ENCODE measurements around the gene MYBL2.

The MYBL2 gene

DNA sequence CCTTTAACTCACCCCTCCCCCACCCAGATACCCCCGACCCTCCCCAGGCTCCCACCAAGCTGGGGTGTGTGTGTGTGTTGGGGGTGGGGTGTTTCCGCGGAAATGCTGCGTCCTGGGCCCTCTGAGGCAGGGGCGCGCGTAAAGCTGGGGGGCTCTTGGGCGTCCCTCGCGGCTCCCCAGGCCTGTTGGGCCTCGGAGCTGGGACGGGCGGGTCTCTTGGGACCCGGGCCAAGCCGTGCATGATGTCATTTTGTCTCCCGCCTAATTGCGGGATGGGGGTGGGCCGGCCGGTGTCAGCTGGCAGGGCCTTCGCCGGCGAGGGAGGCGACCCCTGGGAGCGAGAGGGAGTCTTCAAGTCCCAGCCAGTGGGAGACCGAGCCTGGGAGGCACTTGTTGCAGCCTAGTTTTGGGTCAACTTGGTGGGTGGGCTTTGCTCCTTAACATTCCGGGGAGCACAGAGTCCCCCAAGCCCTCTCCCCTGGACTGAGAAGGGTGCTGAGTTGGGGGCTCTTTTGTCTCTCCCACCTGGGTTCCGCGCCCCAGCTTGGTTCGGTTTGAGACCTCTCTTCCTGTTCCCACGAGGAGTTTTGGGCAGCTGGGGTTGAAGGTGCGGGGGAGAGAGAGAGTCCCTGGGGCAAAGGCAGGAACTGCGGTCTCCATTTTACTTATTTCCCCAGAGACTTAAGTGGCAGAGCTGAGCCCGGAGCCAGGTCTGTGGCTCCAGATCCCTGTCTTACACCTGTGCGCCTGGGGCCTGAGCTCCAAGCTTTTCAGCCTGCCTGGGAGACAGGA, 623 bp downstream of the MYBL2 start:
- no peaks in the 10 kb centered on the region for H3K9me3 Mint-ChIP-seq
- H3K36me3 Mint-ChIP-seq: peaks cover 4 to 5% of the 10 kb centered on the region in 2 donors
- ATAC-seq (replicated peaks) (peak; percentile 27 to 40), DNase-seq (peak; percentile 6)
- H3K27ac Mint-ChIP-seq: peak overlapping the region; percentile 93
- H3K4me3 Mint-ChIP-seq: peak overlapping the region; percentile 79 to 88
- H3K27me3 Mint-ChIP-seq: no peaks in the 10 kb centered on the region
- peaks cover 4 to 19% of the 10 kb centered on the region in 2 donors for H3K4me1 Mint-ChIP-seq

DNA sequence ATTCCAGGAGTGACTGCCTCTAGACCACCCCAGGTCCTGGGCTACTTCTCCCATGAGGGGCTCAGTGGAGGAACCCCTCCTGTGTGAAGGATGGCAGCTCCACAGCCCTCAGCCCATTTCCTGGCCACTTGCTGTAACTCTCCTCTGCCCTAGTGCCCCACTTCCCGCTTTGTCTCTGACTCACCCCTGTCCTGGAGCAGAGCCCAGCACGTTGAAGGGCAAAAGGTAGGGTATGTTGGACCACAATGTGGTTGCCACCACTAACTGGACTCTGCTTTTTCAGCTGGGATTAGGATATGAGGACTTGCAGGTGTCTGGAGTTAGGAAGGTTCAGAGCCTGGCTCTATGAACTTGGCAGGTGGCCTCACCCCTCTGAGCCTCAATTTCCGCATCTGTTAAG, 2.4 kb downstream of the MYBL2 start:
- no peak for ATAC-seq (replicated peaks)
- no peak overlapping the region for H3K4me3 Mint-ChIP-seq
- DNase-seq: no peak
- H3K36me3 Mint-ChIP-seq: peaks cover 7 to 11% of the 10 kb centered on the region in 2 donors
- no peaks in the 10 kb centered on the region for H3K9me3 Mint-ChIP-seq
- H3K27me3 Mint-ChIP-seq: no peaks in the 10 kb centered on the region
- H3K4me1 Mint-ChIP-seq: peaks cover 4 to 19% of the 10 kb centered on the region in 2 donors
- H3K27ac Mint-ChIP-seq: no peak overlapping the region

DNA sequence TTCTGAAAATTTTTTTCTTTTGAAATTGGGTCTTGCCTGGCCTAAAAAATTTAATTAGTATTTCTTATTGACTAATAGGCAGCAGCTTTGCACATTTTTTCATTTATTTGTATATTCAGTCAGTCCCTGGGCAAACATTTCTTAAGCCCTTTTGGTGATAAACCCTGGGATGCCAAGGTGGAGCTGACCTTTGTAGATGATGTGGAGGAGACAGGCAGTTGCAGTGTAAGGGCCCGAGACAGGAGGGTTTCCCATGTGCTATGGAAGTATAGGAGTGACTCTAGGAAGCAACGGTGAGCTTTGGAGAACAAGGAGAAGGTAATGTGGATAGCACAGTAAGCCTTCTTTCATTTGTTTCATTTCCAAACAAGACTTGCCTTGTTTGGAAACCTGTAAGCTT, 3.5 kb downstream of the MYBL2 start:
- peaks cover 7 to 11% of the 10 kb centered on the region in 2 donors for H3K36me3 Mint-ChIP-seq
- H3K27me3 Mint-ChIP-seq: no peaks in the 10 kb centered on the region
- DNase-seq: no peak
- no peak overlapping the region for H3K27ac Mint-ChIP-seq
- ATAC-seq (replicated peaks): no peak
- peaks cover 4 to 19% of the 10 kb centered on the region in 2 donors for H3K4me1 Mint-ChIP-seq
- H3K4me3 Mint-ChIP-seq: no peak overlapping the region
- H3K9me3 Mint-ChIP-seq: no peaks in the 10 kb centered on the region

DNA sequence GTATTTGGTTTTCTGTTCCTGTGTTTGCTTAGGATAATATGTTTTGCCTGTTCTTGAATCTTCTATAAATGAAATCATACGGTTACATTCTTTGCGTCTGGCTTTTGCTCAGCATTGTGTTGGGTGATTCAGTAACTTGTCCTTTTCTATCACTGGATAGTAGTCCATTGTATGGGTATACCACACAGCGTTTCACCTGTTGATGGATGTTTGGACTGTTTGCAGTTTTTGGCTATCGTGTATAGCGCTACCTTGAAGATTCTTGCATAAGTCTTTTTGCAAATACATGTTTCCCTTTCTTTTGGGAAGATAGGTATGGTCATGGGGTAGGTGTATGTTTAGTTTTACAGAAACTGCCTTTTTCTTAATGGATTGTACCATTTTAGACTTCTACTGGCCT, 9.5 kb downstream of the MYBL2 start:
- H3K9me3 Mint-ChIP-seq: no peaks in the 10 kb centered on the region
- ATAC-seq (replicated peaks) (no peak), DNase-seq (no peak)
- H3K27ac Mint-ChIP-seq: no peak overlapping the region
- peaks cover 9 to 15% of the 10 kb centered on the region in 2 donors for H3K36me3 Mint-ChIP-seq
- H3K27me3 Mint-ChIP-seq: no peaks in the 10 kb centered on the region
- H3K4me3 Mint-ChIP-seq: no peak overlapping the region
- peaks cover 11 to 21% of the 10 kb centered on the region in 2 donors for H3K4me1 Mint-ChIP-seq

DNA sequence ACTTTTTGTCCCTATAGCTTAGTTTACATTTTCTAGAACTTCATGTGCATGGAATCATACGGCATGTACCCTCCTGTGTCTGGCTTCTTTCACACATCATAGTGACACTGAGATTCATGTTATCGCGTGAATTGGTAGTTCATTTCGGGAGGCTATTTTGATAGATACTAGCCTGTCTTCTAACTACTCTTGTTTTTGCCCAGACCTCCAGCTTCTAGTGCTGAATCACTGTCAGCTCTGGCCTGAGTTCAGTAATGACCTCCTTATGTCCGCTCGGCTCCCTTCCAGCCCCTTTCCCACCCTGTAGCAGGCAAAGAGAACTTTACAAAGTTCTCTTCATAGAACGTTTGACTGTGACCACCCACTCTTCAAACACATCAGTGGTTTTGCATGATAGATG, 14.1 kb downstream of the MYBL2 start:
- H3K27me3 Mint-ChIP-seq: no peaks in the 10 kb centered on the region
- H3K4me1 Mint-ChIP-seq: peaks cover 28 to 40% of the 10 kb centered on the region in 2 donors
- peak overlapping the region; percentile 20 for H3K27ac Mint-ChIP-seq
- H3K9me3 Mint-ChIP-seq: no peaks in the 10 kb centered on the region
- DNase-seq: no peak
- peak; percentile 1 for ATAC-seq (replicated peaks)
- peaks cover 6 to 9% of the 10 kb centered on the region in 2 donors for H3K36me3 Mint-ChIP-seq
- H3K4me3 Mint-ChIP-seq: peak overlapping the region; percentile 2 to 64

DNA sequence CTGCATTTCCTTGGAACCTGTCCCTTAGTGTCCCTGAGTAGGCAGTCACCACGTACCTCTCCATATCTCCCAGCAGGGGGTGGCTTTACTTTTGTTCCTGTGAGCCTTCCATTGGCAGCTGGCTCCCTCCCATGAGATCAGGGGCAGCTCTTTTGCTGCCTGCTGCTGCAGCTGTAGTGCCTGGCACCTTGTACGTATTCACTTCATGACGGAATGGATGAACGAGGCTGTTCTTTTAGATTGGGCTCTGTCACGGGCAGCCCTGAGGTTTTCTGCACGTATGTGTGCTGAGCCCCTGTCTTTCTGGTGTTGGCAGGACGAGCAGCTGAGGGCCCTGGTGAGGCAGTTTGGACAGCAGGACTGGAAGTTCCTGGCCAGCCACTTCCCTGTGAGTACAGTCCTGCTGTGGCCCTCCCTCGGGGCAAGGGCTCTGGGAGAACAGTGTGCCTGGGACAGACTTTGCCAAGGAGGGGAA, 14.6 kb downstream of the MYBL2 start:
- Mint-ChIP-seq H3K4me3 (peak overlapping the region; percentile 2 to 64), H3K27me3 (no peaks in the 10 kb centered on the region), H3K36me3 (peaks cover 5 to 6% of the 10 kb centered on the region in 2 donors), H3K9me3 (no peaks in the 10 kb centered on the region), H3K27ac (peak overlapping the region; percentile 91), H3K4me1 (peaks cover 27 to 45% of the 10 kb centered on the region in 2 donors)
- peak; percentile 62 to 64 for ATAC-seq (replicated peaks)
- DNase-seq: peak; percentile 20

DNA sequence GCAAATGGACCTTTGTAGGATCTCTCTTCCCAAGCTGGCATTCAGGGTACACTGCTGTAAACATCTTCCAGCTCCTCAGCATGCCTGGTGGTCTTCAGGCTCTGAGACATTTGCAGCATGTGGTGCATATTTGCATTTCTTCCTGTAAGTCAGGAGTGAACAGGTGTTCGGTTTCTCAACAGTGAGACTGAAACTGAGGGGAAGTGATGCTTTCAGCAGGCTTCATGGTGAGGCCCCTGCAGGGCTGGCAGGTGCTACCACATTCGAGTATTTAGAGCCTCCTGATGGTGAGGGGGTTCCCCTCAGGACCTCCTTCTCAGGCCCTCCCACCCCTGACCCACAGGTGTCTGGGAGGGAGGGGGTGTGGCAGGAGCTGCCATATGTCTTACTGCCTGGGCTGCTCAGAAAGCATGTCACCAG, 15.1 kb downstream of the MYBL2 start:
- Mint-ChIP-seq H3K4me1 (peaks cover 28 to 50% of the 10 kb centered on the region in 2 donors), H3K9me3 (no peaks in the 10 kb centered on the region), H3K4me3 (peak overlapping the region; percentile 2 to 64), H3K27me3 (no peaks in the 10 kb centered on the region), H3K27ac (peak overlapping the region; percentile 91), H3K36me3 (peaks cover 4 to 8% of the 10 kb centered on the region in 2 donors)
- ATAC-seq (replicated peaks): peak; percentile 94 to 97
- DNase-seq: peak; percentile 77

DNA sequence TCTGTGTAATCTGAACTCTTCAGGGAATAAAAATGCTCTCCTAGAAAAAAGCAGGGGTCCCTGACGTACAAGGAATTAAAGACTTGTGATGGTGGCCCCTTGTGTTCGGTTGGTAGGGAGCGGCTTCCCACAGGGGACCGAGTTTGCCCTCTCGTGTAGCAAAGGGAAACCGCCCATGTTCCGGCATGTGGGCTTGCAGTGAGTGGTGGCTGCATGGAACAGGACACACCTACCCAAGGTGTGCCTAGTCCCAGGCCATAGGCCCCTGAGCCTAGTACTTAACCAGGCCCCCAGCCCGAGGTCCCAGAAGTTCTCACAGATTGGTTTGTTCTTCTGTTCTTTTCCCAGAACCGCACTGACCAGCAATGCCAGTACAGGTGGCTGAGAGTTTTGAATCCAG, 15.5 kb downstream of the MYBL2 start:
- Mint-ChIP-seq H3K36me3 (peaks cover 1 to 4% of the 10 kb centered on the region in 2 donors), H3K9me3 (no peaks in the 10 kb centered on the region), H3K27ac (peak overlapping the region; percentile 91), H3K4me1 (peaks cover 28 to 51% of the 10 kb centered on the region in 2 donors), H3K27me3 (no peaks in the 10 kb centered on the region), H3K4me3 (peak overlapping the region in 1 of 2 donors; percentile 64)
- no peak for DNase-seq
- ATAC-seq (replicated peaks): peak; percentile 22 to 33

DNA sequence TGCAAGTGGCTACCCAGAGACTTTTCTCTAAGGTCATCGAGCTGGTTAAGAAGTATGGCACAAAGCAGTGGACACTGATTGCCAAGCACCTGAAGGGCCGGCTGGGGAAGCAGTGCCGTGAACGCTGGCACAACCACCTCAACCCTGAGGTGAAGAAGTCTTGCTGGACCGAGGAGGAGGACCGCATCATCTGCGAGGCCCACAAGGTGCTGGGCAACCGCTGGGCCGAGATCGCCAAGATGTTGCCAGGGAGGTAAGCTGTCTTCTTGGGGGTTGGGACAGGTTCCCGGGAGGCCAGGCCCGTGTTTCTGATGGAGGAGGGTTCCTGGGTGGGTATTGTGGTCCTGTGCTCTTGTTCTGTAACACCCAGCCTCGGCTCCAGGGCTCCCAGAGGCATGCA, 19.9 kb downstream of the MYBL2 start:
- no peaks in the 10 kb centered on the region for H3K9me3 Mint-ChIP-seq
- no peak overlapping the region for H3K4me3 Mint-ChIP-seq
- no peak overlapping the region for H3K27ac Mint-ChIP-seq
- H3K27me3 Mint-ChIP-seq: no peaks in the 10 kb centered on the region
- ATAC-seq (replicated peaks): no peak
- no peak for DNase-seq
- peaks cover 2 to 15% of the 10 kb centered on the region in 2 donors for H3K36me3 Mint-ChIP-seq
- H3K4me1 Mint-ChIP-seq: peaks cover 20 to 44% of the 10 kb centered on the region in 2 donors

DNA sequence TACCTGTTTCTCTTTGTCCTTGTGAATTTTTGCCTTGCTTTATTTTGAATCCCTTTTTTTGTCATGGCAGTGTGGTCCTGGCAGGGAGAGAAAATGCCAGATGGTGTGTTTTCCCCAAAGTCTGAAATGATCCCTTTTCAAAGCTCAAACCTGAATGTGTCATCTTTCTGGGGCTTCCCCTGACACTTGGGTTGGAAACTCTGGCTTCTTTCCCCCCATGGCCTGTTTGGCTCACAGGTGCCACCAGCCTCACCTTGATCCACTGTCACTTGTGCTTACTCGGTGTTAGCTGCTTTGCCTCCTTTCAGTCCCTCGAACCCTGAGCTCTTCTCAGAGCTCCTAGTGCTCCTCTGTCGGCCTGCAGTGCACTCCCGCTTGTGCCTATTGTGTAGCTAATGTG, 22.3 kb downstream of the MYBL2 start:
- peaks cover 11 to 30% of the 10 kb centered on the region in 2 donors for H3K4me1 Mint-ChIP-seq
- H3K9me3 Mint-ChIP-seq: no peaks in the 10 kb centered on the region
- ATAC-seq (replicated peaks) (no peak), DNase-seq (no peak)
- H3K27me3 Mint-ChIP-seq: no peaks in the 10 kb centered on the region
- H3K4me3 Mint-ChIP-seq: no peak overlapping the region
- H3K36me3 Mint-ChIP-seq: peaks cover 2 to 15% of the 10 kb centered on the region in 2 donors
- peak overlapping the region; percentile 28 for H3K27ac Mint-ChIP-seq

DNA sequence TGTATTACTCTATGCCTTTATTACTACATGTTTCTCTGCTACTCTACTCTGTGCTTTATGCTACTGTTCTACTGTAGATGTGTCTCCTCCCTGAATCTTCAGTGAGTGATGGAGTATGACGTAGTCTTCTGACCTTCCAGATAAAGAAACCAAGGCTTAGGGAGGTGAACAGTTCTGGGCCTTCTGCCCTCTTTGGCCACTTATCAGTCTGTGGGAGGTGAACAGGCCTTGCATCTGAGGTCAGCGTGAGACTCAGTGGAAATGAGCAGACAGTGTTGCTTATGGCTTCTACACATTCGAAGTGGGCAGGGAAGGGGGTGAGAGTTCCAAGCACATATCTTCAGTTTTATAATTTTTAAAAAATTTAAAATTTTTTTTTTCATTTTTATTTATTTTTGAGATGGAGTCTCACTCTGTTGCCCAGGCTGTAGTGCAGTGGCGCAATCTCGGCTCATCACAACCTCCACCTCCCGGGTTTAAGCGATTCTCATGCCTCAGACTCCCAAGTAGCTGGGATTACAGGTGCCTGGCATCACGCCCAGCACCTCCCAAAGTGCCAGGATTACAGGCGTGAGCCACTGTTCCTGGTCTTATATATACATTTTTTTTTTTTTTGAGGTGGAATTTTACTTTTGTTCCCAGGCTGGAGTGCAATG, 24.2 kb downstream of the MYBL2 start:
- Mint-ChIP-seq H3K9me3 (no peaks in the 10 kb centered on the region), H3K4me3 (no peak overlapping the region), H3K4me1 (peaks cover 11 to 29% of the 10 kb centered on the region in 2 donors), H3K27me3 (no peaks in the 10 kb centered on the region), H3K36me3 (peaks cover 5 to 15% of the 10 kb centered on the region in 2 donors), H3K27ac (no peak overlapping the region)
- ATAC-seq (replicated peaks) (no peak), DNase-seq (no peak)

DNA sequence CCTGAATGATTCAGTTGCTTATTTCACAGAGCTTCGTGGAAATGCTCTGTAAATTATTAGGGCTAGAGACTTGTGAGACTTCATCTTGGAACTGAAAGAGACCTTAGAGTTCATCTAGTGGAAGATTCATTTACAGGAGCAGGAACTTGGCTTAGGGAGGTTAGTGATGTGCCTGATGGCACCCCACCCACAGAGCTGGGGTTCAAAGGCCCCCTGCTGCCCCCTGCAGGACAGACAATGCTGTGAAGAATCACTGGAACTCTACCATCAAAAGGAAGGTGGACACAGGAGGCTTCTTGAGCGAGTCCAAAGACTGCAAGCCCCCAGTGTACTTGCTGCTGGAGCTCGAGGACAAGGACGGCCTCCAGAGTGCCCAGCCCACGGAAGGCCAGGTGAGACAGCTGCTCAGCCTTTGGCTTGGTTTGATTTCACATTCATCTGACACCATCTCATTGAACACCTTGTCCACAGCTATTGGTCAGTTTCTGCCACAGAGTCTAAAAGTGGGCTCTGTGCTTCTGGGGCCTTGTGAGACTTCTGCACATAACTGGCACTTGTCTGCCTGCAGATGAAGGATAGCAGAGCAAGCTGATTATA, 25.1 kb downstream of the MYBL2 start:
- Mint-ChIP-seq H3K4me3 (no peak overlapping the region), H3K4me1 (peaks cover 10 to 19% of the 10 kb centered on the region in 2 donors), H3K27me3 (no peaks in the 10 kb centered on the region), H3K36me3 (peaks cover 5 to 14% of the 10 kb centered on the region in 2 donors), H3K27ac (no peak overlapping the region), H3K9me3 (no peaks in the 10 kb centered on the region)
- DNase-seq (peak; percentile 46), ATAC-seq (replicated peaks) (peak; percentile 85 to 91)

DNA sequence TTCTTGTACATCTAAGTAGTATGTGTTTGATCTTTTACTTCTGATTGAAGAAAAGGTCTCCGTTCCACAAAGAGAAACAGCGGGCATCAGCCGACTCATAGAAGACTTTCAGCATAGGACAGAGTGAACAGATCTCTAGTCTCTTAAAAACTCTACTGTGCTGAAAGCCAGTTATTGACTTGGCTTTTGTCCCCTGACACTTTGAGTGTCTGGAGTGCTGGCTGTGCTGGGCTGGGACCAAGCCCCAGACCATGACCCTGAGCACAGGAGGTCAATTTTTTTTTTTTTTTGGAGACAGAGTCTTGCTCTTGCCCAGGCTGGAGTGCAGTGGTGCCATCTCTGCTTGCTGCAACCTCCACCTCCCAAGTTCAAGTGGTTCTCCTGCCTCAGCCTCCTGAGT, 27.8 kb downstream of the MYBL2 start:
- DNase-seq (no peak), ATAC-seq (replicated peaks) (no peak)
- H3K4me3 Mint-ChIP-seq: no peak overlapping the region
- peaks cover 4% of the 10 kb centered on the region in 2 donors for H3K4me1 Mint-ChIP-seq
- H3K27ac Mint-ChIP-seq: no peak overlapping the region
- H3K9me3 Mint-ChIP-seq: no peaks in the 10 kb centered on the region
- no peaks in the 10 kb centered on the region for H3K27me3 Mint-ChIP-seq
- H3K36me3 Mint-ChIP-seq: peaks cover 6 to 9% of the 10 kb centered on the region in 2 donors

DNA sequence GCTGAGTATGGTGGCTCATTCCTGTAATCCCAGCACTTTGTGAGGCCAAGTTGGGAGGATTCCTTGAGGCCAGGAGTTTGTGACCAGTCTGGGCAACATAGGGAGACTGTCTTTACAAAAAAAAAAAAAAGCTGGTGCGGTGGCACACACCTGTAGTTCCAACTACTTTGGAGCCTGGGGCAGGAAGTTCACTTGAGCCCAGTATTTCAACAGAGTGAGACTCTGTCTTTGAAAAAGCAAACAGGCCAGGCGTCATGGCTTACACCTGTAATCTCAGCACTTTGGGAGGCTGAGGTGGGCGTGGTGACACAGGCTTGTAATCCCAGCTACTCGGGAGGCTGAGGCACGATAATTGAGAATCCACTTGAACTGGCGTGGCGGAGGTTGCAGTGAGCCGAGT, 28.7 kb downstream of the MYBL2 start:
- H3K27me3 Mint-ChIP-seq: no peaks in the 10 kb centered on the region
- no peak for ATAC-seq (replicated peaks)
- no peak for DNase-seq
- peaks cover 0 to 4% of the 10 kb centered on the region in 2 donors for H3K4me1 Mint-ChIP-seq
- H3K27ac Mint-ChIP-seq: no peak overlapping the region
- H3K4me3 Mint-ChIP-seq: no peak overlapping the region
- H3K36me3 Mint-ChIP-seq: peaks cover 6 to 14% of the 10 kb centered on the region in 2 donors
- no peaks in the 10 kb centered on the region for H3K9me3 Mint-ChIP-seq

Data from stimulated activated naive B cell treated with anti-CD40 and anti-IgM and Interleukin-4, amounts not matched to agents 10 μg/mL and 1 μg/mL and 100 μg/mL, for 72 hours (primary cell).